ENCODE results near the gene CAMK2A. TPM values are rescaled to one million over a fixed set of nuclear protein-coding genes. Genes with fewer than 3 reads are reported as not detected.

Gene CAMK2A
- total and polyA plus RNA-seq, 10 donors: 0.03 to 1.1 (median 0.66) TPM; not detected in 2

DNA sequence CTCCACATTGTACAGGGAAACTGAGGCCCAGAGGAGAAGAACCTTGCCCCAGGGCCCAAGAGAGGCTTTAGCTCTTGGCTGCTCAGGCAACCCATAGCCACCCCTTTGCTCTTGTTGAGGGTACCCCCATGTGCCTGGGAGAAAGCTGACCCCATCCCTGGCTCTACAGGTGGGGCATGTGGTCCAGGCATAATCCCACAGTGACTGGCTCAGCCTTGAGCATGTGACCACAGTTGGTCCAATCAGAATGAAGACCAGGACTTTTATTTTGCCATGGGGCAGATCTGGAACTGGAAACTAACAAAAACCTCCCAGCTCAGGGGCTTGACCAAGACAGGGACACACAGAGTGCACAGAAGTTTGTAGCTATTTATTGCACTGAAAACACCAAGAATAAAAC is 70.4 kb downstream of the CAMK2A start:
- H3K4me3 ChIP-seq: no peak overlapping the region
- no peak overlapping the region for H3K27ac ChIP-seq
- DNase-seq: no peak
- no peaks in the 10 kb centered on the region for H3K9me3 ChIP-seq
- peaks cover 0 to 36% (median 0%) of the 10 kb centered on the region in 7 donors for H3K27me3 ChIP-seq (replicated peaks in 1 of 7)
- TF ChIP-seq, protein P1, sequence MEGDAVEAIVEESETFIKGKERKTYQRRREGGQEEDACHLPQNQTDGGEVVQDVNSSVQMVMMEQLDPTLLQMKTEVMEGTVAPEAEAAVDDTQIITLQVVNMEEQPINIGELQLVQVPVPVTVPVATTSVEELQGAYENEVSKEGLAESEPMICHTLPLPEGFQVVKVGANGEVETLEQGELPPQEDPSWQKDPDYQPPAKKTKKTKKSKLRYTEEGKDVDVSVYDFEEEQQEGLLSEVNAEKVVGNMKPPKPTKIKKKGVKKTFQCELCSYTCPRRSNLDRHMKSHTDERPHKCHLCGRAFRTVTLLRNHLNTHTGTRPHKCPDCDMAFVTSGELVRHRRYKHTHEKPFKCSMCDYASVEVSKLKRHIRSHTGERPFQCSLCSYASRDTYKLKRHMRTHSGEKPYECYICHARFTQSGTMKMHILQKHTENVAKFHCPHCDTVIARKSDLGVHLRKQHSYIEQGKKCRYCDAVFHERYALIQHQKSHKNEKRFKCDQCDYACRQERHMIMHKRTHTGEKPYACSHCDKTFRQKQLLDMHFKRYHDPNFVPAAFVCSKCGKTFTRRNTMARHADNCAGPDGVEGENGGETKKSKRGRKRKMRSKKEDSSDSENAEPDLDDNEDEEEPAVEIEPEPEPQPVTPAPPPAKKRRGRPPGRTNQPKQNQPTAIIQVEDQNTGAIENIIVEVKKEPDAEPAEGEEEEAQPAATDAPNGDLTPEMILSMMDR (IDR thresholded peaks at IDR 0.05 in 8 of 11, conservative IDR thresholded peaks at IDR 0.05 in 3 of 11): no peak
- TF ChIP-seq POLR2AphosphoS5 (IDR thresholded peaks at IDR 0.05) (no peak), POLR2A (IDR thresholded peaks at IDR 0.05) (no peak)
- peaks cover 0 to 8% (median 0%) of the 10 kb centered on the region in 6 donors for H3K4me1 ChIP-seq
- no peaks in the 10 kb centered on the region for H3K36me3 ChIP-seq
- intact Hi-C loops (cut with DNase I; ENCODE audit: low total_unique reads): loop anchor here (2.0 to 10.0 kb wide), 3 partner anchors 58 to 382 kb away; no protein-coding TSS in a partner anchor

GRCh38 chr5:150218693-150219035 is 70.9 kb downstream of the CAMK2A start:
- intact Hi-C loops (cut with DNase I; ENCODE audit: low total_unique reads): loop anchor here (2.0 to 10.0 kb wide), 3 partner anchors 58 to 381 kb away; no protein-coding TSS in a partner anchor
- 56 to 86% (median 81%) methylated on average over 2 to 5 of the region's 5 CpGs for WGBS, 5 donors

GRCh38 chr5:150217873-150218692 is 71.5 kb downstream of the CAMK2A start:
- intact Hi-C loops (cut with DNase I; ENCODE audit: low total_unique reads): loop anchor here (2.0 to 10.0 kb wide), 3 partner anchors 57 to 381 kb away; no protein-coding TSS in a partner anchor
- Histone ChIP-seq H3K27me3 (replicated peaks in 1 of 7) (peaks cover 0 to 36% (median 0%) of the 10 kb centered on the region in 7 donors), H3K9me3 (no peaks in the 10 kb centered on the region), H3K4me1 (peaks cover 0 to 8% (median 0%) of the 10 kb centered on the region in 6 donors), H3K4me3 (no peak overlapping the region), H3K27ac (no peak overlapping the region), H3K36me3 (no peaks in the 10 kb centered on the region)
- 29 to 40% (median 38%) methylated on average over 9 to 10 of the region's 10 CpGs for WGBS, 5 donors
- peak; percentile 91 for DNase-seq
- TF ChIP-seq POLR2A (IDR thresholded peaks at IDR 0.05): no peak
- TF ChIP-seq, protein P1 (IDR thresholded peaks at IDR 0.05 in 8 of 11, conservative IDR thresholded peaks at IDR 0.05 in 3 of 11): peak; percentile 82 to 96 (median 93)
- peak in 1 of 3 donors; percentile 23 for TF ChIP-seq POLR2AphosphoS5 (IDR thresholded peaks at IDR 0.05)

More at GRCh38 chr5:150218693-150219035, 70.9 kb downstream of the CAMK2A start:
- H3K4me3 ChIP-seq: no peak overlapping the region
- no peak overlapping the region for H3K27ac ChIP-seq
- no peaks in the 10 kb centered on the region for H3K9me3 ChIP-seq
- H3K36me3 ChIP-seq: no peaks in the 10 kb centered on the region
- peaks cover 0 to 36% (median 0%) of the 10 kb centered on the region in 7 donors for H3K27me3 ChIP-seq (replicated peaks in 1 of 7)
- H3K4me1 ChIP-seq: peaks cover 0 to 8% (median 0%) of the 10 kb centered on the region in 6 donors
- TF ChIP-seq POLR2AphosphoS5 (IDR thresholded peaks at IDR 0.05): no peak
- DNase-seq: no peak

DNA sequence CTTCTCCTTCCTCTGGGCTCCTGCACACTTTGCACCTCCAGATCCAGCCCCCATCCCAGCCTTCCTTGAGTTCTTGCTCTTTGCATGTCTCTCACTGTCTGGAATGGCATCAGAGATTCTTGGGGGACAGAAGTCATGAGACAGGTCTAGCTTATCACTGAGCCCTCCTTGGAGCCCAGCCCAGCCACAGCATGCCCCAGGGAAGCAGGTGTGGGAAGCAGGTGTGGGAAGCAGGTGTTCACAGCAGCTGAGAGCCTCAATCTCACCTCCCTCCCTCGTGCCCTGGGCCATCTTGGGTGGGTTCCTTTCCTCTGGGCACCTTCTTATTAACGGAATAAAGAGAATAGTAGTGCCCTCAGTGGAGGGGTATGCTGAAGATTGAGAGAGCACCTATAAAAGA is 72.5 kb downstream of the CAMK2A start:
- TF ChIP-seq, protein P1 (IDR thresholded peaks at IDR 0.05 in 8 of 11, conservative IDR thresholded peaks at IDR 0.05 in 3 of 11): no peak
- Histone ChIP-seq H3K4me1 (peaks cover 0 to 8% (median 0%) of the 10 kb centered on the region in 6 donors), H3K36me3 (no peaks in the 10 kb centered on the region), H3K9me3 (no peaks in the 10 kb centered on the region), H3K27ac (no peak overlapping the region), H3K4me3 (no peak overlapping the region), H3K27me3 (replicated peaks in 1 of 7) (peaks cover 0 to 36% (median 0%) of the 10 kb centered on the region in 7 donors)
- intact Hi-C loops (cut with DNase I; ENCODE audit: low total_unique reads): loop anchor here (5.0 to 10.0 kb wide), 2 partner anchors 82 to 380 kb away; no protein-coding TSS in a partner anchor
- 55 to 85% (median 70%) methylated on average over 2 of the region's 2 CpGs for WGBS, 5 donors
- DNase-seq: no peak

Data from spleen (tissue), 11 donors.